ENCODE results near the gene HDGF.

HDGF gene

GRCh38 chr1:156714830-156715229 is 36.6 kb downstream of the HDGF start:
- no peak for DNase-seq

- no peak for DNase-seq
Observed at GRCh38 chr1:156712626-156713025, 38.8 kb downstream of the HDGF start.

DNA sequence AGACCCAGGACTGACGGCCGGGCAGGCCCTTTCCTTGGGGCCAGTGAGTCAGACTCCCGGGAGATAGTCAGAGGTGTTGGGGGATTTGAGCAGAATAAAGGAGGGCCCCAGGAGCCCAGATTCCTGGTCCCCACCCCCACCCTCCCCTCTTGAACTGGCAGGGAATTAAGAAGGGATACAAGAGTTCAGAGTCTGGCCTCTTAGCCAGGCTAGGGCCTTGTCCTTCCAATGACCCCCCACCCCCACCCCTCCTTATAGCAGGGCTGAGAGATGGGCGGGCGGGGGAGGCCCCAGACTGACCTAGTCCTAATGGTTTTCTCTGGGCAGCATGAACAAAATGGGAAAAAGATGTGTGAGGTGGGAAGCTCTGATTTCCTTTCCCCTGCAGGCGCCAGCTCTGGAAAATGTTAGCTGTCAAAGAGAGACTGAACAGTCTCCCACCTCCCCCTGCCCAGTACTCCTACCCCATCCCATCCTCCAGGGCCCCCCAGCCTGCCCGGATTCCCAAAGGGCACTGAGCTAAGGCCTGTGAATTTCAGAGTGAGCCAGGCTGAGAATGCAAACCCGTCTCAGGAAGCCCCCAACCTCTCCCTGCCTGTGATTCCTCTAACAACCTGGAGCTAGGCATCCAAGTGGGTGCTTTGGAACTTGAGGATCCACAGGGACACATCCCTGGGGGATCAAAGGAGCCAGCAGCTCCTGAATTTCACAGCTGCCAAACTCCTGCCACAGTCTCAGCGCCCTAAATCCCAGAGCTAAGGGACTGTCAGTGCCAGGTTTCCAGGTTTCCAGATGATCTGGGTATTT is 40.3 kb downstream of the HDGF start:
- DNase-seq: no peak

DNA sequence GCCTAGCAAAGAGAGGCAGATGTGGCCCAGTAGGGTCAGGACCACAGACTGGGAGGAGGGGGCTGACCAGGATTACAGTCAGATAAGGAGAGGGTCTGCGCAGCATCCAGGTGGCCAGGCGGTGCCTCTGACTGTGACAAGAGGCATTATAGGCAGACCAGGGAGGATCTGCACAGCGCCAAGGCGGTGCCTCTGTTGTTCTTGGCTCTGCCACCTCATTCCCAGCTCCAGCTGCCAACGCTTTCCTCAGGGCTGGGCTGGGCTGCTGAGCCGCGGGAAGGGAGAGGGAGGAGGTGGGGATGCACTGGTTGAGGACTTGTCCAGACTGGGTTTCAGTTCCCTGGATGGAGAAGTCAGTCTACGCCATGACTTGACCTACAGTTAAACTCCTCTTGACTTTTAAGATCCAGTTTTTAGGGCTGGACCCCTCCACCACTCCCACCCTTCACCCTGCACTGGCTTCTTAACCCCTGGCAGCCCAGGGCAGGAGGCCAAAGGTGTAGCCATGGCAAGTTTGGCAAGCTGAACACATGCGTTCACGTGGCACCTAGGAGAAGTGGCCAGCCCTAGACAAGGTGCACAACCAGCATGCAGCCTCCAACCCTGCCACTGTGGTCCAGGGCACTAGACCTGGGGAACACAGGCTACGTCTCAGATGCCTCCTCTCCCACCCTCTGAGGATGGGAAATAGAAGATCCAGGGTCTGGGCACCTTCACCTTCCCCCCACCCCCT is 41.6 kb downstream of the HDGF start:
- DNase-seq: peak; percentile 65

GRCh38 chr1:156709031-156709430 is 42.4 kb downstream of the HDGF start:
- DNase-seq: no peak

DNA sequence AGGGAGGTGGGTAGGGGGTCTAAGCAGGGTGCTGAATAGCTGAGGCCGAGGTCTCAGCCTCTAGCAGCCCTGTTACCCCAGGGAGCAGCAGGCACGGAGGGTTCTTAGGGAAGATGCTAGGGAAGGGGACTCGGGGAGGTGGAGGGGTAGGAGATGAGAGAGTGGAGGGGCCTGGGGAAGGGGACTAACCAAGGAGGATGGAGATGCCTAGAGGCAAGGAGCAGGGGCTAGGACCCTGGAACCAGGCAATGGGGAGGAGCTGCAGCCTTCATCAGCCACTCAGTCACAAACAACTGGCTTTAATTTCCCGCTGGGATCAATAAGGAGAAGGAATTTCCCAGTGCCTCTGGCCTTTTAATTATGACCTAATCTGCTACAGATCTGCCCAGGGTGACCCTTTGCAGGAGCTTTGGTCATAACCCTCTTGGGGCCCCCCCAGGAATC is 43.2 kb downstream of the HDGF start:
- DNase-seq: no peak

GRCh38 chr1:156707417-156708217 is 43.9 kb downstream of the HDGF start:
- no peak for DNase-seq

DNA sequence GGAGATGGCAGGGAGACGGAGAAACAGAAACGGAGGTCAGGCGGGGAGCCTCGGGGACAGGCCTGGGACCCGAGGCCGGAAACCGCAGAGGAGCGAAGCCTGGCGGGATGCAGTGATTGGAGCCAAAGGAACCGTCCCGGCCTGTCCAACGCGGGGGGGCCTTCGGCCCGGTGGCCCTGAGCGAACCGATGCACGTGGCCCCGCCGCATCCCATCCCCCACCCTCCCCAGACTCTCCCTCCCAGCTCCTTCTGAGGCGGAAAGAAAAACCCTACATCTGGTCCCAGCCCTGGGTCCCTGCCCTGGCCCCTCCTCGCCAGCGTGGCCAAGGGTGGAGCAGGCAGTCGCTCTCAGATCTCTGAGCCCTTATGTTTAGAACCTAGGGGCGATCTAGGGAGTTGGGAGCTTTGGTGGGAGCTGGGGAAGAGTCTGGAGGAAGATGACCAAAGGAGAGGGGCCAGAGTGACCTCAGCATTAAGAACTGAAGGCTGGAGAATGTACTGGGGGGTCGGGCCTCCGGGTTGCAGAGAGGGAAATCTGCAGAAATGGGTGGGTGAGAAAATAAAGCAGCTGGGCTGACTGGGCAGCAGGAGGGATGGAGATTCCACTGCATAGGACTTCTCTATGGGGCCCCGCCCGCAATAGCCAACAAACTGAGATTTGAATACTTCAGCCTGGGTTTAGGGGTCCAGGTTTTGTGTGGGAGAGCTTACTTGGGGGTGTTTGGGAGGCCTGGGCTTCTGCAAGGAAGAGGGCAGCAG is 44.6 kb downstream of the HDGF start:
- no peak for DNase-seq

DNA sequence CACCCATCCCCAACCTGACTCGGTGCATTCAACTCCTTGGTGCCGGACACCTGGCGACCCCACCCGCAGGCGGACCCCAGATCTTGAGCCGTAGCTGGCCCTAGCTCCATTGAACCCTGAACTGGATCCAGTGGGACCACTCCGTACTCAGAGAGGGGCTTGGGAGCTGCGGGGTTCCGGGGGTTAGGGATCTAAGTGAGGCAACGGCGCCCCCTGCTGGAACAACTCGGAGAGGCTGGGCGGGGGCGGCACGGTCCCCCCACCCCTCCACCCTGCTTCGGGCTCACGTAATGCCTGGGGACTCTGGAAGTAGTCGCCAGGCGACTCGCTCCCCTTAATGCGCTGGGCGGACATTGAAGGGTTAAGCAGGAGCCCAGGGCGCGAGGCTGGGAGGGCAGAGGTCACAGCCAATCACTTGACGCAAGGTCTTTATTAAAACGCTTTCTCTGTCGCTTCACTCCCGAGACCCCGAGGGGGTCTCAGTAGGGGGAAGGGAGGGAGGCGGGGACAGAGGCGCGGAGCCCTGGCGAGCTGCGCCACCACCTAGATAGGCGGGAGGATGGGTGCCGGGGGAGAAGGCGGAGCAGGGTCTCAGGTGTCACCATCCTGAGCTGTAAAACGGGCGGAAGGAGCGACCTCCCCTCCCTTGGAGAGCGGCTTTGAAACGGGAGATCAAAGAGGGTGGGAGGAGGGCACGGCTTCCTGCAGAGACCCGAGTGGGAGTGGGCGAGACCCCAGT is 45.4 kb downstream of the HDGF start:
- peak; percentile 50 for DNase-seq

DNA sequence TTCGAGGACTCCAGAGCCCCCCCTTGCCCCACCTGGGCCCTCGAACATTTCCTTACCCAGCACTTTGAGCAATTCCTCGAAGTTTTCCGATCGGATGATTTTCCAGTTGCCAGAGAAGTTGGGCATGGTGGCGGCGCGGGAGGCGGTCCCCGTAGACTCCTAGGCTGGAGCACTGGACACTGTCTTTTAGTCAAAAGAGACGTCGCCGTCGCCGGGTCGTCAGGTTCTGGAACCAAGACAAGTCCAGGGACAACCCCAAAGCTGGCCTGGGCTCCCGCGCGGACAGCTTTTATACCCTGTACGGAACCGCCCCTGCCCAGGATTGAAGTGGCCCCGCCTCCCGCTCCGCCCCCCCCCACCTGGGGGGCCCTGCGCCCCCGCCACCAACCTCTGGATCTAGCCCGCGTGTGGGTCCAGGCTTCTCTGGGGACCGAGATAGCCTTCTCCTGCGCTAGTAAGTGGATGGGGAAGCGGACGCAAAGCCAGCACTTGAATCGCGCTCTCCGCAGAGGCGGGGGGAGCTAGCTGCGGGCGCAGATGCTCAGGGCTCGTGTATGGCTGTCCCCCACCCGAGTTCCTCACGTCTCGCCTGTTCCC is 46.1 kb downstream of the HDGF start, which contains the start of gene CRABP2:
TSS of gene CRABP2 (minus strand) at position 263 of the 597 bp plus-strand sequence. CDS start at position 126, 137 bp downstream.
- peak; percentile 50 for DNase-seq

GRCh38 chr1:156704930-156705320 is 46.5 kb downstream of the HDGF start:
- no peak for DNase-seq

DNA sequence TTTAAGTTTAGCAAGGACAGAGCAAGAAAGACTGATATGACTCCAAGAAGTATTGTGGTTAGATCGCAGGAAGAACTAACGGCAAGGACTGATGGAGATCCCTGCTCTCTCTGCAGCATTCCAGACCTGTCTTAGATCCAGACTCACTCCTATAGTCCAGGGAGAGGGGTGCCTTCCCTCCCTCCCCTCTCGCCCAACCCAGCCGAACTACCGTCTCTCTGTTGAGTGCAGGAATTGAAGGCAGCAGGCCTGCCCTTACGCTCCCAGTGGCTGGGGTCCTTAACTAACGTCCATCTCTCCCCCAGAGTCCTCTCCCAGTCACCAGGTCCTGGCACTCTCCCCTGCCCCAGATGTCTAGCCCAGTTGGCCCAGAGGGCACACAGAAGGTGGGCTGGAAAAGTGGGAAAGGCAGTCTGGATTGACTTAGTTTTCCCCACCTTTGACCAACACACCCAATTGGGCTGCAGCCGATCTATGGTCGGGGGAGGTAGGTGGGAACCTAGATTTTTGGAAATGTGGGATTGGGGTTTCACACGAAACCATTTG is 47.2 kb downstream of the HDGF start:
- no peak for DNase-seq

DNA sequence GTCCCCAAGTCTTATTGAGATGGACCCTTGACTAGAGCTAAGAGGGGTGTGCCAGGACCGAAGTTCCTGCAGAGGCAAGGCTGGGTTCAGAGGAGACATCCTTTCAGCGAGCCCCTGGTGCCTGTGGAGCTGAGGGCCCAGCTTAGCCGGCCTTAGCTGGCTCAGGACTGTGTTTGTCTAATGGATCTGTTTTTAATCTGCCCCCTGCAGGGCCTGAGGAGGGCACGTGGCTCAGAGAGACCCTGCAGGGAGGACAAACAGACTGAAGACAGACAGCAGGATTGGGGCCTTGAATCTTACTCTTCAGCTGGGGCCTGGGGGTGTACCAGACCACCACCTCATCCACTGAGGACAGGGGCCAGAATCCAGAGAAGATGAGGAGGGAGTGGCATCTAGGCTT is 47.7 kb downstream of the HDGF start:
- DNase-seq: peak; percentile 19

DNA sequence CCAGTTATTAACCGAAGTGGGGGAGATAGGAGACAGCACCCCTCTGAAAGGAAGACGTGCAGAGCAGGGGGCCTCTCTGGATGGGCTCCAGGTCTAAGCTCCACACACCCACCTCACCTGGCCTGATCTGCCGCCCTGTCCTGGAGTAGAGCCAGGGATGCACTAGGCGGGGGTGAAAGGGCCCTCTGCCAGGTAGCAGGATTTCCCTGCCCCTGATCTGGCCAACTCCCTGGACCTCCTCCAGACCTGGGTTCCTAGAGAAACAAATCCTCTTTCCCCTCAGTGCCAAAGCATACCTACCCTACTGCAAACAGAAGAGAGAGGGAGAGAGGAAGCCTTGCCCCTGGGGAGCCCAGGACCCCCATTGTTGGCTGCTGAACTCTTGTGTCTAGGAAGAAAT is 48.1 kb downstream of the HDGF start:
- no peak for DNase-seq

- no peak for DNase-seq
Observed at GRCh38 chr1:156700736-156701531, 50.5 kb downstream of the HDGF start.

DNA sequence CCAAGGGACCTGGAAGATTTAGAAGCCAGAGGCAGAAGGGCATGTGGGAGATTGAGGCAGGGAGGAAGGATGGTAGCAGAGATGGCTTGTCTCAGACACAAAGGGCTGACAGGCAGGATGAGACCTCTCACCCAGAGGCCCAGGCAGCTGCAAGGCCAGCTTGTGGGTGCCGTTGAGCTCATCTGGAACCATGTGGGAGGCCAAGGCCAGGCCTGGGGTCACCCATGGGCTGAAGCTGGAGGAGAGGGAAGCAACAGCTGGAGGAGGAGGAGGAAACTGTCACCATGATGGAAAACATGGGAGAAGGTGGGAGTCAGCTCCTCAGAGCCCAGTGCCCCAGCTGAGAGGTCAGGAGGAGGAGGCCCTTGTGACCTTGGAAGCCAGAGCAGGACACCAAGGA is 52.5 kb downstream of the HDGF start:
- no peak for DNase-seq

GRCh38 chr1:156697481-156697880 is 54.0 kb downstream of the HDGF start:
- DNase-seq: no peak

DNA sequence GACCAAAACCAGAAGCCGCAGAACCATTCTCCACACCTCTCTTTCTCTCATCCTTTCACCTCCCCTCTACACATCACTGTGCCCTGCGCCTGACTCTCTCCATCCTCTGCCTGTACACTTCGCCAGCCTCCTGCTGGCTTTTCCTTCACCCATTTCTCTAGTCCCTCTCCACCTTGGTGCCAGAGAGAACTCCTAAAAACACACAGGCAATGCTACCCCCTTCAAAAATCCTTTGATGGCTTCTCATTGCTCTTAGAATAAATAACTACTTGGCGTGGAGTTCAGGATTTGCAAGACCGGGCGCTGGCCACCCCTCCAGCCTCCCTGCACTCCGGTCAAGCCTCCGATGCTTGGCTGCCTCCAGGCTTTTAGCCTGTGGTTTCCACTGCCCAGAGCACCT is 54.7 kb downstream of the HDGF start:
- DNase-seq: no peak

DNA sequence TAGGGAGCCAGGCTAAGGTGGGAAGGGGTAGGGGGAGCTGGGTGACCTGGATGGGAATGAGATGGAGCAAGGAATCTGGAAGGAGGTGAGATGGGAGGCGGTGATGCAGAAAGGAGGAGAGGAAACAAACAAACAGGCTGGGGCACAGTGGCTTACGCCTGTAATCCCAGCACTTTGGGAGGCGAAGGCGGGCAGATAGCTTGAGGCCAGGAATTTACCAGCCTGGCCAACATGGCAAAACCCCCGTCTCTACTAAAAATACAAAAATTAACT is 56.8 kb downstream of the HDGF start:
- DNase-seq: no peak

DNA sequence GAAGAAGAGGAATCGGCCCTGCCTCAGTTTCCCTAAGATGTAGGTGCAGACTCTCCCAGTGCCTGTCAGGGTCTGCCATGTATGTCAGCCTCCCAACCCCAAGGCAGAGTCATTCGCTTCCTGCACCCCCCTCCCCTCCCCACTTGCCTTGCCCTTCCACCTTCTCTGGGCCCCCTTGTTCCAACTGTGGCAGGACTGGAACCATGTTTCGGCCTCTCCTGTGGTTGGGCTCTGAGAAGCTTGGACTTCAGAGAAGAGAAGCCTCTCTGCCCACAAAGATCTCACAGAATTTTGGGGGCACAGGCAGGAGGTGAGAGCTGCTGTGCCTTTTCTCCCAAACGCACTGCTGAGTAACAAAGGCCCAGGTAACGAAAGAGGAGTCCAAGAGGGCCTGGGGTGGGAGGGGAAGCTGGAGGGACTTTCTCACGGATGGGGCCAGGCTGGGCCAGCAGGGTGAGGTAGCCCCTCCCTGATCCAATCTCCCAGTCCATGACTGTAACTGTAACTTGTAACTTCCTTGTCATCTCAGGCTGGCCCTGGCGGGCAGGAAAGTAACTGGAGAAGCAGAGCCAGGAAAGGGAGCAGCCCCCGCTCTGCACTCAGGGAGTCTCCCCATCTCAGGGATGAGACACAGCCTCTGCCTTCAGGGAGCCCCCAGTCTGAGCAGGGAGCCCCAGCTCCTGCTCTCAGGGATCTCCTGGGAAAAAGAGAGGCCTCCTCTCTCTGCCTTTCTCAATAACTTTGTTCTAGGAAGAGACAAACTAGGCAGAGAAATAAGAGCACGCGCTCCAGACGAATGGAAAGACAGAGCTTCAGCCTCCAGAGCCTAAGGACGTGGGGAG is 57.4 kb downstream of the HDGF start:
- DNase-seq: no peak

Measured in NCI-H1092 treated with DMSO at 0.1 percent for 48 hours (cell line).